COLO668 (cell line): Measurements from ENCODE around the gene CSRP3.

Experiments used
- DNase-seq: peaks from one replicate; lab custom pipeline; 2025; ENCODE audit not compliant: unreplicated experiment; lab: John Stamatoyannopoulos, UW

CSRP3 gene

GRCh38 chr11:19201737-19202605, at the start of gene CSRP3:
TSS of gene CSRP3 (minus strand) at chr11:19201983. CDS start at chr11:19192448, 9,535 bp downstream.
- DNase-seq: no peak

GRCh38 chr11:19251577-19251976, 49.8 kb upstream of the CSRP3 start:
- DNase-seq: no peak

GRCh38 chr11:19246816-19247215, 45.0 kb upstream of the CSRP3 start:
- DNase-seq: no peak

GRCh38 chr11:19245351-19245750, 43.6 kb upstream of the CSRP3 start:
- DNase-seq: no peak

- no peak for DNase-seq
These were observed 42.8 kb upstream of the CSRP3 start for GRCh38 chr11:19244621-19245020.

- no peak for DNase-seq
These were observed 42.3 kb upstream of the CSRP3 start for GRCh38 chr11:19244084-19244483.

GRCh38 chr11:19243613-19244012, 41.8 kb upstream of the CSRP3 start:
- DNase-seq: no peak

GRCh38 chr11:19243143-19243542, 41.4 kb upstream of the CSRP3 start:
- DNase-seq: no peak

GRCh38 chr11:19242179-19242932, 40.6 kb upstream of the CSRP3 start:
- no peak for DNase-seq

- peak; percentile 65 for DNase-seq
These were observed 39.7 kb upstream of the CSRP3 start for GRCh38 chr11:19241260-19242178.

- DNase-seq: peak; percentile 96
These were observed 38.9 kb upstream of the CSRP3 start, which contains the start of gene E2F8 for GRCh38 chr11:19240420-19241259. TSS of gene E2F8 (minus strand) at chr11:19240945. CDS start at chr11:19240121, 824 bp downstream.

- DNase-seq: no peak
These were observed 37.3 kb upstream of the CSRP3 start for GRCh38 chr11:19239039-19239438.

- peak; percentile 60 for DNase-seq
These were observed 36.0 kb upstream of the CSRP3 start for GRCh38 chr11:19237813-19238212.

GRCh38 chr11:19237381-19237780, 35.6 kb upstream of the CSRP3 start:
- DNase-seq: no peak

- no peak for DNase-seq
These were observed 32.5 kb upstream of the CSRP3 start for GRCh38 chr11:19234231-19234817.

GRCh38 chr11:19232910-19233503, 31.2 kb upstream of the CSRP3 start:
- DNase-seq: no peak

- no peak for DNase-seq
These were observed 27.9 kb upstream of the CSRP3 start for GRCh38 chr11:19229671-19230070.

- no peak for DNase-seq
These were observed 27.2 kb upstream of the CSRP3 start for GRCh38 chr11:19228968-19229367.
